NCI-H1092 (cell line): Measurements from ENCODE around the gene MT1B.

Experiments
- DNase-seq: peaks from one replicate; lab custom pipeline; 2025; lab: John Stamatoyannopoulos, UW

Gene MT1B

DNA sequence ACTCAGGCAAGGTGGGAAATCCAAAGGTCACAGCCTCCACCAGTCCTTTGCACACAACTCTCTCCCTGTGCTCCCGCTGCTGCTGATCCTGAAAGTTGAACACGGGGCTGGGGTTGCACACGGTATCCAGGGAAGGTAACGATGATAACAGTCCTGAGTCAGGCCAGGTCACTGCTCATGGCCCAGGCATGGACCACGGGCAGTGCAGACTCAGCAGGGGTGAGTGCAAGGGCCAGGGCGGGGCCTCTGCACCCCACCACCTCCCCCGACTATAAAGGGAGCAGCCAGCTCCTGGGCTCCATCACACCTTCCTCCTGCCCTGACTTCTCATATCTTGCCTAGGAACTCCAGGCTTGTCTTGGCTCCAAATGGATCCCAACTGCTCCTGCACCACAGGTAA, at the start of gene MT1B:
TSS of gene MT1B (plus strand) at position 301 of the 400 bp plus-strand sequence. CDS start at position 369, 68 bp downstream.
- DNase-seq, result no peak

GRCh38 chr16:56603589-56603988, 48.1 kb upstream of the MT1B start:
- peak; percentile 24 for DNase-seq

GRCh38 chr16:56604966-56605365, 46.7 kb upstream of the MT1B start:
- no peak for DNase-seq

- no peak for DNase-seq
Observed at GRCh38 chr16:56605475-56605874, 46.2 kb upstream of the MT1B start.

DNA sequence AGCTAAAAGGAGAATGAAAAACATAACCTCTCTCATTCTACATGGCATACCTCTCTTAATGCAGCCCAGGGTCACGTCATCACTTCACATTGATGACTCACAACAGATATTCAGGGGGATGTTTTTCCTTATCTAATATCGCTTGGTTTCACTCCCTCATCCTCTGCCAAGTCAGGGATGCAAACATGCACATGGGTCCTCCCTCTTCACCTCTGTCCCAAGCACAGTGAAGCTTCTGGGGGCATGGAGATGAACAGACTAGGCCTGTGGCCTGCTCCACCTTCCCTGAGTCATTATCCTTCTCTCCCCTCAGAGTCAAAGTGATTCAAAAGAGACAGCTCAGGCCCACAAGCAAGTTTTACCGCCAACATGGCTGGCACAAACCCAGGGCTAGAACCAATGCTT, 45.6 kb upstream of the MT1B start:
- no peak for DNase-seq

DNA sequence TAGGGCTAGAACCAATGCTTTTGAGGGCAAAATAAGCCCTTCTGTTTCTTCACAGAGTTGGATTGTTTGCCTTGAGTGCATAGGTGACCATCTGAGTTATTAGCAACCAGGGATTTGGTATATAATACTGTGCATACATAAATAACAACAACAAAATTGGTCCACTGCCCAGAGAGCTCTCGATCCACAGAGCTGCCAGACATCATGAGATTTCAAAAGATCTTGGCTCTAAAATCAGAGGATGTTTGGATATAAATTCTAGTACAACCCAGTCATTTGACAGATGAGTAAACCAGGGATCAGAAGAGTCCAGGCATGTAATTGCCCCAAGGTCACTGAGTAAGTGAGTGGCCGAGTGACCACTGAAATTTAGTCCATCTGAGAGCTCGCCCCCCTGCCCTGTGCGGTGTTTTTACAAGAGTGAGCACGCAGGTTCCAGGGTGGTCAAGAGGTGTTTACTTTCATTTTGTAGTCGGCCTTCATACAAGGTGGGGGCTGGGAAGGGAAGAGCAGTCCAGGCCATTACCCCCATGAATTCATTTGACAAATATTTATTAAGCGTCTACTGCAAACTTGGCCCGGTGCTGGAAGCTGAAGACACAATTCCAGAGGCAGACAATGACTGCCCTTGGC, 45.1 kb upstream of the MT1B start:
- DNase-seq, result peak; percentile 51

GRCh38 chr16:56607109-56607618, 44.5 kb upstream of the MT1B start:
- DNase-seq, result no peak

DNA sequence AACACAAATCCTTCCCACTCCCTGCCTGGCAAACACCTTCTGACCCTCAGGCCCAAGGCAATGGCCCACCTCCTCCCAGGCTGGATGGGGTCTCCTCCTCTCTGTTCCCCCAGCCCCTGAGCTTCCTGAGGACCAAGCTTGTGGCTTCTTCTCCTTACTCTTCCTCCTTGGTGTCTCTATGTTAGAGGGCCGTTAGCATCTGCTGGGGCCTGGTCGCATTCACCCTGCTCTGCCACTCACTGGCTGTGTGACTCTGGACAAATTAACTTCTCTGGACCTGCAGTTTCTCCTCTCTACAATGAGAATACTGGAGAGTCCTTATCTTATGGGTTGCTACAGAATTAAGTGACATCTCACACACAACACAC, 44.0 kb upstream of the MT1B start:
- DNase-seq, result no peak

- peak; percentile 8 for DNase-seq
Observed at GRCh38 chr16:56608043-56608875, 43.4 kb upstream of the MT1B start, which contains the start of gene MT2A. MT2A (plus strand) TSS chr16:56608584; CDS start chr16:56608656, 72 bp downstream.

GRCh38 chr16:56608876-56609462, 42.7 kb upstream of the MT1B start:
- no peak for DNase-seq

GRCh38 chr16:56609463-56609921, 42.2 kb upstream of the MT1B start:
- peak; percentile 34 for DNase-seq

DNA sequence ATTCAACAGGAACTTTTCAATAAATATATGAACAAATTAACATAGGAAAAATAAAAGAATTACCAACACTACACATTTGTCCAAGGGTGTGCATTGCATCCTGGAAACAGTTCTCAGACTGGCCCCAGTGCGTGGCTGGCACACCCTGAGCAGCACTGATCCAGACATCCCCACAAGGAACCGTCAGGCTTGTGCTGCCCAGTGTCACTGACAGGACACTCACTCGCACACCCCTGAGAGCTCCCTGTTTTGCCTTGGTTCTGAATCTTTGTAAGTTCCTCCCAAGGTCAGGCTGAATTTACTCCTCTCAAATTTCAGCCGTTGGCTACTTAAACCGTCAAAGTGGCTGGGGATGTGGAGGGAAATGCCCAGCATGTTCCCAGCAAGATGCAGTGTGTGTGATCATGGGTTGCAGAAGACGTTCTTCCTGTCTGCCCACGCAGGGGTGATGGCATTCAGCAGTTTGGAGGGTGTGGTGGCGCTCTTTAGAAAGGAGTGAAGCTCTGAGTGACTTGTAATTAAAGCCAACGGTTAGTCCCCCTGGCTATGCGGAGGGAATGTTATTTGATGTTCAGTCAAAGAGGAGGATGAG, 41.6 kb upstream of the MT1B start:
- DNase-seq, result no peak

DNA sequence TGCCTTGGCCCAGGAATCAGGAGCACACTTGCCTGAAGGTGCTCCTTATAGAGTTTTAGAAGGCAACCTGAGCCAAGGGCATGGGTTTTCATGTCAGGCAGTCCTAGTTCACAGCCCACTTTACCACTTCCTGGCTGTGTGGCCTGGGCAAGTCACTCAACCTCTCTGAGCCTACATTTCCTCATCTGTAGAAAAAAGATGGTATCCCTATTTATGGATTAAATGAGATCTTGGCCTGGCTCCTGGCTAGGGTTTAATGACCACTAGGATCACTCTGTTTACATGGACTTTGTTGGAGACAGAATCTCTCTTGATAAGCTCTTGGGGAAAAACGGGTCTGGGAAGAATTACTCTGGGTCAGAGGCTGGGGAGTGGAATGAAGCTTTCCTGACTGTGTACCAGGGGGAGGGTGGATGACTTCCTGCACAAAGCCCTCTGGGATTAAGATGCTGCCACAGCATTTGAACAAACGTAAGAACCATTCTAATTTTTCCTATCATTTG, 41.0 kb upstream of the MT1B start:
- DNase-seq, result no peak

DNA sequence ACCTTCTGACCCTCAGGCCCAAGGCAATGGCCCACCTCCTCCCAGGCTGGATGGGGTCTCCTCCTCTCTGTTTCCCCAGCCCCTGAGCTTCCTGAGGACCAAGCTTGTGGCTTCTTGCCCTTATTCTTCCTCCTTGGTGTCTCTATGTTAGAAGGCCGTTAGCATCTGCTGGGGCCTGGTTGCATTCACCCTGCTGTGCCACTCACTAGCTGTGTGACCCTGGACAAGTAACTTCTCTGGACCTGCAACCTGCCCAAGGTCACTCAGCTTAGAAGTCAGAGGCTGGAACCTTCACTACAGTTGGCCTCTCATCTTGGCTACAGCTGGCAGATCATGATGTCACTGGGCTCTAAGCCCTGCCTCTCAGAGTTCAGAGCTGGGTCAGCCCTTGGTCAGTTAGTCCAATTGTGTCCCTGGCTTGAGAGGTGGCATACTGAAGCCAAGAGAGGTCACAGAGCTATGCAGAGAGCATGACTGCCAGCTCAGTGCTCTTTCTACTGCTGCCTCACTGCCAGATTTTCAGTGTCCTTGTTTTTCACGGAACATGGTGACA, 40.3 kb upstream of the MT1B start:
- DNase-seq, result no peak

- no peak for DNase-seq
Observed at GRCh38 chr16:56613706-56614105, 38.0 kb upstream of the MT1B start.

DNA sequence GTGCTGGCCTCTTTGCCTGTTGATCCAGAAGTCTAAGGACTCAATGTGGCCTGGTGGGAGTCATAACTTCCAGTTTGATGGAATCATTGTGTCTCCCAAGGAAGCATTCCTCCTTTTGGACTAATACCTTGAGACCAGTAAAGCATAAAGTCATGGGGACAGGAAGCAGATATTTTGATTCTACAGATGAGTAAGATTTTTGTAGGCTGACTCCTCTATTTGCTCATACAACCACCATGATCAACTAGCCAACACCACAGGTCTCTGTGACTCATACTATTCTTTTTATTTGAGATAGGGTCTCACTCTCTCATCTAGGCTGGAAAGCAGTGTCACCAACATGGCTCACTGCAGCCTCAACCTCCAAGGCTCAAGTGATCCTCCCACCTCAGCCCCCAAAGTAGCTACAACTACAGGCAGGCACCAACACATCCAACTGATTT, 37.1 kb upstream of the MT1B start:
- no peak for DNase-seq

DNA sequence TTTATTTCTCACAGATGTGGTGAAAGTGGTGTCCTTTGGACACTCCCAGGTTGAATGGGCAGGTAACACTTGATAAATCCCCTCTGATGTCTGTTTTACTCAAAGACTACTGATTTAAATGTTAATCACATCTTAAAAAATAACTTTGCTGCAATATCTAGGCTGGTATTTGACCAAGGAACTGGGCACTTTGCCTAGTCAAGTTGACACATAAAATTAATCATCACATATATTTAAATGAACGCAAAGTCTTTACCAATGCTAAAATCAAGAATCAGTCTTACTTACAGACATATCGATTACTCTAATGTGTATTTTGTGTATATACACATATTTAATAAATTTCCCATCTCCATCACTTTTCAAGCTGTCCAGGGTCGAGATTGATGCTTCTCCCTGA, 36.3 kb upstream of the MT1B start:
- DNase-seq, result no peak

DNA sequence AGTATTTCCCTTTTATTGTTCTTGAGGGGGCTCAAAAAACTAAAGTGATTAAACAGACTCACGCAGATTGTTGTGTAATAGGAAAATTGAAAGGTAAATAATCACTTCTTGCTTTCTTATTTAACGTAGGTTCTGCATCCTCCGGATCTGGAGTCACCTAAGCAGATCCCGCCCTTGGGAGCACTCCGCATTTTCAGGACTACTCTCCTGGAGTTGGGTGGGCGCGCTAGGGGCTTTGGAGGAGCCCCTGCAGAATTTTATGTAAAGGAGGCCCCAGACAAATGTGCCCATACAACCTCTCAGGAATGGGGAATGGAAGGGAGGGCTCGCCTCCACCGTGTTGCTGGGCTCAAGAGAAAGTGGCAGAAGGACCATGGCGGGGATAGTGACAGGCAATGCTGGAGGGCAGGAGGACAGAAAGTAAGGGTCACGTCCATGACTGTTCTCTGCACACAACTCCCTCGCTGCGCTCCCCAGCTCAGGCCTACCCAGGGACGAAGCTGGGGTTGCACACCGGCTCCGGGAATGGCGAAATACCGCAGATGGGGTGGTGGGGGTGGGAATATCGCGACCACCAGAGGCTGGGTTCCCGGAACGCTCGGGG, 35.0 kb upstream of the MT1B start:
- no peak for DNase-seq

GRCh38 chr16:56617212-56618085, 34.2 kb upstream of the MT1B start:
- no peak for DNase-seq

DNA sequence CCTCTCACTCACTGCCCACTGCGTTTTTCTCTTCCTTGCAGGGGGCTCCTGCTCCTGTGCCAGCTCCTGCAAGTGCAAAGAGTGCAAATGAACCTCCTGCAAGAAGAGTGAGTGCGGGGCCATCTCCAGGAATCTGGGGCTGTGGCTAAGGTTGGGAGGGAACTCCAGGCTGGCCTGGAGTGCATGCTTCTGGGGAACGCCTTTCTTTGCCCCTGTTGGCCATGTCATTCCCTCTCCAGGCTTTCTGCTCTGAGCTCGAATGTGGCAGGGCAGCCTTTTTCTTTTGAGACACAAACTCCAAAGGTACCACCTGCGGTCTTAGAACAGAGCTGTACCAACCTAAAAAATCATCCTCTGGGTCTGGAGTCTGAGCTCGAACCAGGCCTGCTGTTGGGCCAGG, 33.5 kb upstream of the MT1B start:
- no peak for DNase-seq
